WTC11 (cell line): ENCODE measurements around the gene BOD1L2. TPM values are rescaled to one million over a fixed set of nuclear protein-coding genes. Genes with fewer than 3 reads are reported as not detected.

Source experiments
- GTF2I ChIP-seq: fragments of 250-450 bp; sonication (Bioruptor Pico); conservative IDR thresholded peaks from 2 replicates; pipeline ENCODE4 v1.4.0; 2021; ENCODE audit warnings: mild to moderate bottlenecking
- HMGA2 ChIP-seq: fragments of 250-450 bp; sonication (Bioruptor Pico); IDR thresholded peaks from 2 replicates; pipeline ENCODE4 v1.4.0; 2021; ENCODE audit warnings: mild to moderate bottlenecking, moderate library complexity
- RORB ChIP-seq: fragments of 250-450 bp; sonication (Bioruptor Pico); IDR thresholded peaks from 2 replicates; pipeline ENCODE4 v1.9.0; 2021; ENCODE audit warnings: mild to moderate bottlenecking
- ZNF232 ChIP-seq: sonication (generic); formaldehyde crosslinking; IDR thresholded peaks from 2 replicates; pipeline ENCODE4 v1.8.0; 2022; ENCODE audit warnings: mild to moderate bottlenecking, missing genetic modification reagents
- total RNA-seq: library from RNA; stranded (reverse); gene quantifications from 3 replicates; pipeline ENCODE4 v1.2.3, GENCODE V29; 2021
- TF ChIP-seq, protein P1 (sequence below): sonication (generic); formaldehyde crosslinking; IDR thresholded peaks from 2 replicates; pipeline ENCODE4 v1.8.0; 2023; ENCODE audit warnings: missing genetic modification reagents, mild to moderate bottlenecking, borderline replicate concordance
- TF ChIP-seq, protein P2 (sequence below): sonication (generic); formaldehyde crosslinking; IDR thresholded peaks from 2 replicates; pipeline ENCODE4 v1.8.1; 2022; ENCODE audit warnings: low read depth, missing genetic modification reagents, borderline replicate concordance
- TF ChIP-seq, protein P3 (sequence below): sonication (generic); formaldehyde crosslinking; IDR thresholded peaks from 2 replicates; pipeline ENCODE4 v1.8.1; 2022; ENCODE audit warnings: mild to moderate bottlenecking, moderate library complexity, missing genetic modification reagents
- TF ChIP-seq, protein P4 (sequence below): sonication (generic); formaldehyde crosslinking; IDR thresholded peaks from 2 replicates; pipeline ENCODE4 v1.8.1; 2022; ENCODE audit warnings: missing genetic modification reagents, borderline replicate concordance
- TF ChIP-seq, protein P5 (sequence below): fragments of 250-450 bp; sonication (Bioruptor Pico); IDR thresholded peaks from 2 replicates; pipeline ENCODE4 v1.9.0; 2021; ENCODE audit warnings: mild to moderate bottlenecking
- TF ChIP-seq, protein P6 (sequence below): sonication (generic); formaldehyde crosslinking; IDR thresholded peaks from 2 replicates; pipeline ENCODE4 v1.8.1; 2023; ENCODE audit warnings: mild to moderate bottlenecking, missing genetic modification reagents, moderate library complexity
- TF ChIP-seq, protein P7 (sequence below): fragments of 250-450 bp; sonication (Bioruptor Pico); IDR thresholded peaks from 2 replicates; pipeline ENCODE4 v1.8.0; 2021; ENCODE audit warnings: mild to moderate bottlenecking
- TF ChIP-seq, protein P8 (sequence below): sonication (generic); formaldehyde crosslinking; IDR thresholded peaks from 2 replicates; pipeline ENCODE4 v1.8.0; 2022; ENCODE audit warnings: missing genetic modification reagents

The BOD1L2 gene
- total RNA-seq, 1 experiment from 2014 or later, result not detected

DNA sequence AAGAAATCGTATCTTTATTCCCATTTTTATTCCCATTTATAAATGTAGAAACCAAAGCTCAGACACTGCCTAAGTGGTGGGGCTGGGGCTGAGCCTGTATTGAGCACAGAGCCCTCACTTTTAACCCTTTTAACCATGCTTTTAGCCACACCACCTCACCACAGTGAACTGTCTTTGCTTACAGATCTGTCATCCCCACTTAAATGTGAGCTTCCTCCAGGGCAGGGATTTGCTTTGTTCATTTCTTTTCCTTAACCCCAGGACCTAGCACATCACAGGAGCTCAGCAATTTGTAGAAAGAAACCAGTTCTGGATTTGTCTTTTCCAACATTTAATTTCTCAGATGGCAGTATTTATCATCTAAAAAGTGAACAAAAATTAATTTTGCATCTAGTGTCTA is 2.2 kb downstream of the BOD1L2 start (continued):
- TF ChIP-seq, protein P1, sequence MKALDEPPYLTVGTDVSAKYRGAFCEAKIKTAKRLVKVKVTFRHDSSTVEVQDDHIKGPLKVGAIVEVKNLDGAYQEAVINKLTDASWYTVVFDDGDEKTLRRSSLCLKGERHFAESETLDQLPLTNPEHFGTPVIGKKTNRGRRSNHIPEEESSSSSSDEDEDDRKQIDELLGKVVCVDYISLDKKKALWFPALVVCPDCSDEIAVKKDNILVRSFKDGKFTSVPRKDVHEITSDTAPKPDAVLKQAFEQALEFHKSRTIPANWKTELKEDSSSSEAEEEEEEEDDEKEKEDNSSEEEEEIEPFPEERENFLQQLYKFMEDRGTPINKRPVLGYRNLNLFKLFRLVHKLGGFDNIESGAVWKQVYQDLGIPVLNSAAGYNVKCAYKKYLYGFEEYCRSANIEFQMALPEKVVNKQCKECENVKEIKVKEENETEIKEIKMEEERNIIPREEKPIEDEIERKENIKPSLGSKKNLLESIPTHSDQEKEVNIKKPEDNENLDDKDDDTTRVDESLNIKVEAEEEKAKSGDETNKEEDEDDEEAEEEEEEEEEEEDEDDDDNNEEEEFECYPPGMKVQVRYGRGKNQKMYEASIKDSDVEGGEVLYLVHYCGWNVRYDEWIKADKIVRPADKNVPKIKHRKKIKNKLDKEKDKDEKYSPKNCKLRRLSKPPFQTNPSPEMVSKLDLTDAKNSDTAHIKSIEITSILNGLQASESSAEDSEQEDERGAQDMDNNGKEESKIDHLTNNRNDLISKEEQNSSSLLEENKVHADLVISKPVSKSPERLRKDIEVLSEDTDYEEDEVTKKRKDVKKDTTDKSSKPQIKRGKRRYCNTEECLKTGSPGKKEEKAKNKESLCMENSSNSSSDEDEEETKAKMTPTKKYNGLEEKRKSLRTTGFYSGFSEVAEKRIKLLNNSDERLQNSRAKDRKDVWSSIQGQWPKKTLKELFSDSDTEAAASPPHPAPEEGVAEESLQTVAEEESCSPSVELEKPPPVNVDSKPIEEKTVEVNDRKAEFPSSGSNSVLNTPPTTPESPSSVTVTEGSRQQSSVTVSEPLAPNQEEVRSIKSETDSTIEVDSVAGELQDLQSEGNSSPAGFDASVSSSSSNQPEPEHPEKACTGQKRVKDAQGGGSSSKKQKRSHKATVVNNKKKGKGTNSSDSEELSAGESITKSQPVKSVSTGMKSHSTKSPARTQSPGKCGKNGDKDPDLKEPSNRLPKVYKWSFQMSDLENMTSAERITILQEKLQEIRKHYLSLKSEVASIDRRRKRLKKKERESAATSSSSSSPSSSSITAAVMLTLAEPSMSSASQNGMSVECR (CRISPR knock-in tag), result no peak
- TF ChIP-seq, protein P2, sequence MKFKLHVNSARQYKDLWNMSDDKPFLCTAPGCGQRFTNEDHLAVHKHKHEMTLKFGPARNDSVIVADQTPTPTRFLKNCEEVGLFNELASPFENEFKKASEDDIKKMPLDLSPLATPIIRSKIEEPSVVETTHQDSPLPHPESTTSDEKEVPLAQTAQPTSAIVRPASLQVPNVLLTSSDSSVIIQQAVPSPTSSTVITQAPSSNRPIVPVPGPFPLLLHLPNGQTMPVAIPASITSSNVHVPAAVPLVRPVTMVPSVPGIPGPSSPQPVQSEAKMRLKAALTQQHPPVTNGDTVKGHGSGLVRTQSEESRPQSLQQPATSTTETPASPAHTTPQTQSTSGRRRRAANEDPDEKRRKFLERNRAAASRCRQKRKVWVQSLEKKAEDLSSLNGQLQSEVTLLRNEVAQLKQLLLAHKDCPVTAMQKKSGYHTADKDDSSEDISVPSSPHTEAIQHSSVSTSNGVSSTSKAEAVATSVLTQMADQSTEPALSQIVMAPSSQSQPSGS (CRISPR knock-in tag), result no peak
- TF ChIP-seq, protein P3, sequence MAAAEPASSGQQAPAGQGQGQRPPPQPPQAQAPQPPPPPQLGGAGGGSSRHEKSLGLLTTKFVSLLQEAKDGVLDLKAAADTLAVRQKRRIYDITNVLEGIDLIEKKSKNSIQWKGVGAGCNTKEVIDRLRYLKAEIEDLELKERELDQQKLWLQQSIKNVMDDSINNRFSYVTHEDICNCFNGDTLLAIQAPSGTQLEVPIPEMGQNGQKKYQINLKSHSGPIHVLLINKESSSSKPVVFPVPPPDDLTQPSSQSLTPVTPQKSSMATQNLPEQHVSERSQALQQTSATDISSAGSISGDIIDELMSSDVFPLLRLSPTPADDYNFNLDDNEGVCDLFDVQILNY (CRISPR knock-in tag), result no peak
- TF ChIP-seq, protein P4, sequence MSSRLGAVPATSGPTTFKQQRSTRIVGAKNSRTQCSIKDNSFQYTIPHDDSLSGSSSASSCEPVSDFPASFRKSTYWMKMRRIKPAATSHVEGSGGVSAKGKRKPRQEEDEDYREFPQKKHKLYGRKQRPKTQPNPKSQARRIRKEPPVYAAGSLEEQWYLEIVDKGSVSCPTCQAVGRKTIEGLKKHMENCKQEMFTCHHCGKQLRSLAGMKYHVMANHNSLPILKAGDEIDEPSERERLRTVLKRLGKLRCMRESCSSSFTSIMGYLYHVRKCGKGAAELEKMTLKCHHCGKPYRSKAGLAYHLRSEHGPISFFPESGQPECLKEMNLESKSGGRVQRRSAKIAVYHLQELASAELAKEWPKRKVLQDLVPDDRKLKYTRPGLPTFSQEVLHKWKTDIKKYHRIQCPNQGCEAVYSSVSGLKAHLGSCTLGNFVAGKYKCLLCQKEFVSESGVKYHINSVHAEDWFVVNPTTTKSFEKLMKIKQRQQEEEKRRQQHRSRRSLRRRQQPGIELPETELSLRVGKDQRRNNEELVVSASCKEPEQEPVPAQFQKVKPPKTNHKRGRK (CRISPR knock-in tag), result no peak
- TF ChIP-seq HMGA2 (no peak), ZNF232 (no peak), RORB (no peak), GTF2I (CRISPR knock-in tag) (no peak)
- TF ChIP-seq, protein P5, sequence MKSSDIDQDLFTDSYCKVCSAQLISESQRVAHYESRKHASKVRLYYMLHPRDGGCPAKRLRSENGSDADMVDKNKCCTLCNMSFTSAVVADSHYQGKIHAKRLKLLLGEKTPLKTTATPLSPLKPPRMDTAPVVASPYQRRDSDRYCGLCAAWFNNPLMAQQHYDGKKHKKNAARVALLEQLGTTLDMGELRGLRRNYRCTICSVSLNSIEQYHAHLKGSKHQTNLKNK (CRISPR knock-in tag), result no peak
- TF ChIP-seq, protein P6, sequence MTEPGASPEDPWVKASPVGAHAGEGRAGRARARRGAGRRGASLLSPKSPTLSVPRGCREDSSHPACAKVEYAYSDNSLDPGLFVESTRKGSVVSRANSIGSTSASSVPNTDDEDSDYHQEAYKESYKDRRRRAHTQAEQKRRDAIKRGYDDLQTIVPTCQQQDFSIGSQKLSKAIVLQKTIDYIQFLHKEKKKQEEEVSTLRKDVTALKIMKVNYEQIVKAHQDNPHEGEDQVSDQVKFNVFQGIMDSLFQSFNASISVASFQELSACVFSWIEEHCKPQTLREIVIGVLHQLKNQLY (CRISPR knock-in tag), result no peak
- TF ChIP-seq, protein P7, sequence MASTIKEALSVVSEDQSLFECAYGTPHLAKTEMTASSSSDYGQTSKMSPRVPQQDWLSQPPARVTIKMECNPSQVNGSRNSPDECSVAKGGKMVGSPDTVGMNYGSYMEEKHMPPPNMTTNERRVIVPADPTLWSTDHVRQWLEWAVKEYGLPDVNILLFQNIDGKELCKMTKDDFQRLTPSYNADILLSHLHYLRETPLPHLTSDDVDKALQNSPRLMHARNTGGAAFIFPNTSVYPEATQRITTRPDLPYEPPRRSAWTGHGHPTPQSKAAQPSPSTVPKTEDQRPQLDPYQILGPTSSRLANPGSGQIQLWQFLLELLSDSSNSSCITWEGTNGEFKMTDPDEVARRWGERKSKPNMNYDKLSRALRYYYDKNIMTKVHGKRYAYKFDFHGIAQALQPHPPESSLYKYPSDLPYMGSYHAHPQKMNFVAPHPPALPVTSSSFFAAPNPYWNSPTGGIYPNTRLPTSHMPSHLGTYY (CRISPR knock-in tag), result no peak
- TF ChIP-seq, protein P8, sequence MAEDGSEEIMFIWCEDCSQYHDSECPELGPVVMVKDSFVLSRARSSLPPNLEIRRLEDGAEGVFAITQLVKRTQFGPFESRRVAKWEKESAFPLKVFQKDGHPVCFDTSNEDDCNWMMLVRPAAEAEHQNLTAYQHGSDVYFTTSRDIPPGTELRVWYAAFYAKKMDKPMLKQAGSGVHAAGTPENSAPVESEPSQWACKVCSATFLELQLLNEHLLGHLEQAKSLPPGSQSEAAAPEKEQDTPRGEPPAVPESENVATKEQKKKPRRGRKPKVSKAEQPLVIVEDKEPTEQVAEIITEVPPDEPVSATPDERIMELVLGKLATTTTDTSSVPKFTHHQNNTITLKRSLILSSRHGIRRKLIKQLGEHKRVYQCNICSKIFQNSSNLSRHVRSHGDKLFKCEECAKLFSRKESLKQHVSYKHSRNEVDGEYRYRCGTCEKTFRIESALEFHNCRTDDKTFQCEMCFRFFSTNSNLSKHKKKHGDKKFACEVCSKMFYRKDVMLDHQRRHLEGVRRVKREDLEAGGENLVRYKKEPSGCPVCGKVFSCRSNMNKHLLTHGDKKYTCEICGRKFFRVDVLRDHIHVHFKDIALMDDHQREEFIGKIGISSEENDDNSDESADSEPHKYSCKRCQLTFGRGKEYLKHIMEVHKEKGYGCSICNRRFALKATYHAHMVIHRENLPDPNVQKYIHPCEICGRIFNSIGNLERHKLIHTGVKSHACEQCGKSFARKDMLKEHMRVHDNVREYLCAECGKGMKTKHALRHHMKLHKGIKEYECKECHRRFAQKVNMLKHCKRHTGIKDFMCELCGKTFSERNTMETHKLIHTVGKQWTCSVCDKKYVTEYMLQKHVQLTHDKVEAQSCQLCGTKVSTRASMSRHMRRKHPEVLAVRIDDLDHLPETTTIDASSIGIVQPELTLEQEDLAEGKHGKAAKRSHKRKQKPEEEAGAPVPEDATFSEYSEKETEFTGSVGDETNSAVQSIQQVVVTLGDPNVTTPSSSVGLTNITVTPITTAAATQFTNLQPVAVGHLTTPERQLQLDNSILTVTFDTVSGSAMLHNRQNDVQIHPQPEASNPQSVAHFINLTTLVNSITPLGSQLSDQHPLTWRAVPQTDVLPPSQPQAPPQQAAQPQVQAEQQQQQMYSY (CRISPR knock-in tag), result no peak
